ENCODE measurements around the gene TIMP1. TPM values are rescaled to one million over a fixed set of nuclear protein-coding genes. Genes with fewer than 3 reads are reported as not detected.

Gene TIMP1
- polyA plus RNA-seq, 1 donor (not counting 4 experiments of a cell fraction or from before 2014, with no cell fraction given), result 151 TPM

DNA sequence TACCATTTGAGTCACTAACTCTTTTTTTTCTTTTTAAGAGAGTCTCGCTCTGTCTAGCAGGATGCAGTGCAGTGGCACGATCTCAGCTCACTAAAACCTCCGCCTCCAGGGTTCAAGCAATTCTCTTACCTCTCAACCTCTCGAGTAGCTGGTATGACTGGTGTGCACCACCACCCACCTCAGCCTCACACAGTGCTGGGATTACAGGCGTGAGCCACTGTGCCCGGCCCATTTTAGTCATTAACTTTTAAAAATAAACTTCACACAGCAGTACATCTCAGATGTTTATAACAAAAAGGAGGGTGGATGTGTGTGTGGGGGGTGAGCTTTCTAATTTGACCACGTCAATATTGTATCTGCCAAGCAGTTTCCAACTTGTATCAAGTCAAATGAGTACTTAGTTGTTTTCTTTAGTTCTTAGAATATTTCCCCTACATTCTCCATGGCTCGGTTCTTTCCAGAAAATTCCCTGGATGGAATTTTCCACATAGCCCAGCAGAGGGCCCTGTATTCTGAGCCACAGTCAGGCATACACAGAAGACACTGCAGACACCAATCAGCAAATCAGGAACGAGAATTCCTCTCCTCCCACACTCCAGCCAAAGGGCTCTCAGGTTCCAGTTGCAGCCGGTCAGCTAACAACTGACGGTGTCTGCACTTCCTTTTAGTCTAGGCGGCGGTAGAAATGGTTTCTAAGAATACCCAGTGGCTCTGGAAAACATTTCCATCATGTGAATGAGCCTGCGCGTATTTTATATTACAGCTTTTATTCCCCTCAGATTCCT is 41.3 kb upstream of the TIMP1 start:
- FAIRE-seq (peak; percentile 79), DNase-seq (ENCODE audit: low read depth, low spot score) (no peak)
- H2AFZ ChIP-seq (ENCODE audit: control insufficient read depth, low read length), result peak overlapping the region; percentile 52
- dilution Hi-C loops (cut with MboI; ENCODE audit: extremely low pct_ligation_motif_present, low sequenced_read_pairs), result no loop called here
- no peak overlapping the region for H3K4me3 ChIP-seq (ENCODE audit: control insufficient read depth in 2 of 3, extremely low read depth in 1 of 3, insufficient read depth in 2 of 3, low read depth in 1 of 3, low read length in 3 of 3)
- H3K27ac ChIP-seq (ENCODE audit: control insufficient read depth, insufficient read depth, low read length), result no peak overlapping the region
- TF ChIP-seq, protein P1, sequence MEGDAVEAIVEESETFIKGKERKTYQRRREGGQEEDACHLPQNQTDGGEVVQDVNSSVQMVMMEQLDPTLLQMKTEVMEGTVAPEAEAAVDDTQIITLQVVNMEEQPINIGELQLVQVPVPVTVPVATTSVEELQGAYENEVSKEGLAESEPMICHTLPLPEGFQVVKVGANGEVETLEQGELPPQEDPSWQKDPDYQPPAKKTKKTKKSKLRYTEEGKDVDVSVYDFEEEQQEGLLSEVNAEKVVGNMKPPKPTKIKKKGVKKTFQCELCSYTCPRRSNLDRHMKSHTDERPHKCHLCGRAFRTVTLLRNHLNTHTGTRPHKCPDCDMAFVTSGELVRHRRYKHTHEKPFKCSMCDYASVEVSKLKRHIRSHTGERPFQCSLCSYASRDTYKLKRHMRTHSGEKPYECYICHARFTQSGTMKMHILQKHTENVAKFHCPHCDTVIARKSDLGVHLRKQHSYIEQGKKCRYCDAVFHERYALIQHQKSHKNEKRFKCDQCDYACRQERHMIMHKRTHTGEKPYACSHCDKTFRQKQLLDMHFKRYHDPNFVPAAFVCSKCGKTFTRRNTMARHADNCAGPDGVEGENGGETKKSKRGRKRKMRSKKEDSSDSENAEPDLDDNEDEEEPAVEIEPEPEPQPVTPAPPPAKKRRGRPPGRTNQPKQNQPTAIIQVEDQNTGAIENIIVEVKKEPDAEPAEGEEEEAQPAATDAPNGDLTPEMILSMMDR (optimal IDR thresholded peaks at IDR 0.05 in 1 of 3, IDR thresholded peaks at IDR 0.05 in 1 of 3, conservative IDR thresholded peaks at IDR 0.05 in 1 of 3; ENCODE audit: extremely low read depth in 1 of 3, insufficient read depth in 2 of 3, low read length in 3 of 3), result peak; percentile 46 to 51 (median 48)
- no peak for TF ChIP-seq EZH2 (IDR thresholded peaks at IDR 0.05; ENCODE audit: low read length)
- H3K27me3 ChIP-seq (ENCODE audit: control insufficient read depth, extremely low read depth, insufficient read depth, low read length), result no peaks in the 10 kb centered on the region
- no peaks in the 10 kb centered on the region for H3K79me2 ChIP-seq (ENCODE audit: control insufficient read depth, insufficient read depth, low read length)
- H3K9me1 ChIP-seq (ENCODE audit: control insufficient read depth, extremely low read depth, insufficient read depth, low read length), result no peaks in the 10 kb centered on the region
- H3K9ac ChIP-seq (ENCODE audit: control insufficient read depth, extremely low read depth, insufficient read depth, low read length), result no peak overlapping the region
- peak overlapping the region; percentile 58 for H3K4me2 ChIP-seq (ENCODE audit: control insufficient read depth, extremely low read depth, insufficient read depth, low read depth, low read length)
- no peaks in the 10 kb centered on the region for H3K36me3 ChIP-seq (ENCODE audit: control insufficient read depth in 2 of 2, extremely low read depth in 1 of 2, insufficient read depth in 2 of 2, low read length in 2 of 2)
- H3K4me1 ChIP-seq (ENCODE audit: control insufficient read depth, extremely low read depth, insufficient read depth, low read length), result peaks cover 3% of the 10 kb centered on the region
- no peaks in the 10 kb centered on the region for H3K9me3 ChIP-seq (ENCODE audit: control insufficient read depth, low read depth, low read length)
- no peaks in the 10 kb centered on the region for H4K20me1 ChIP-seq (ENCODE audit: control insufficient read depth, extremely low read depth, insufficient read depth, low read length)

DNA sequence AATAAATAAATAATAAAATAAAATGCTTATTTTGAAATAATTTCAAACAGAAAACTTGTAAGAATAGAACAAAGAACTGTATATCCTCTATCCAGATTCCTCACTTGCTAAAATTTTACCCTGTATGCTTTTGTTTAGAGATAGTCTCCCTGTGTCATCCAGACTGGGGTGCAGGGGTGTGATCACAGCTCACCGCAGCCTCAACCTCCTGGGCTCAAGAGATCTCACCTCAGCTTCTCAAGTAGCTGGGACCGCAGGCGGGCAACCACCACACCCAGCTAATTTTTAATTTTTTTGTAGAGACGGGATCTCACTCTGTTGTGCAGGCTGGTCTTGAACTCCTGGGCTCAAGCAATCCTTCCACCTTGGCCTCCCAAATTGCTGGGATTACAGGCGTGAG is 38.7 kb upstream of the TIMP1 start:
- Histone ChIP-seq H2AFZ (ENCODE audit: control insufficient read depth, low read length) (no peak overlapping the region), H3K4me2 (ENCODE audit: control insufficient read depth, extremely low read depth, insufficient read depth, low read depth, low read length) (no peak overlapping the region), H3K27ac (ENCODE audit: control insufficient read depth, insufficient read depth, low read length) (no peak overlapping the region), H3K4me1 (ENCODE audit: control insufficient read depth, extremely low read depth, insufficient read depth, low read length) (peaks cover 3% of the 10 kb centered on the region), H3K9me3 (ENCODE audit: control insufficient read depth, low read depth, low read length) (no peaks in the 10 kb centered on the region), H3K9ac (ENCODE audit: control insufficient read depth, extremely low read depth, insufficient read depth, low read length) (no peak overlapping the region), H3K9me1 (ENCODE audit: control insufficient read depth, extremely low read depth, insufficient read depth, low read length) (no peaks in the 10 kb centered on the region), H3K4me3 (ENCODE audit: control insufficient read depth in 2 of 3, extremely low read depth in 1 of 3, insufficient read depth in 2 of 3, low read depth in 1 of 3, low read length in 3 of 3) (no peak overlapping the region), H3K79me2 (ENCODE audit: control insufficient read depth, insufficient read depth, low read length) (no peaks in the 10 kb centered on the region), H4K20me1 (ENCODE audit: control insufficient read depth, extremely low read depth, insufficient read depth, low read length) (no peaks in the 10 kb centered on the region), H3K27me3 (ENCODE audit: control insufficient read depth, extremely low read depth, insufficient read depth, low read length) (no peaks in the 10 kb centered on the region), H3K36me3 (ENCODE audit: control insufficient read depth in 2 of 2, extremely low read depth in 1 of 2, insufficient read depth in 2 of 2, low read length in 2 of 2) (no peaks in the 10 kb centered on the region)
- FAIRE-seq, result no peak
- no peak for TF ChIP-seq EZH2 (IDR thresholded peaks at IDR 0.05; ENCODE audit: low read length)
- TF ChIP-seq, protein P1 (optimal IDR thresholded peaks at IDR 0.05 in 1 of 3, IDR thresholded peaks at IDR 0.05 in 1 of 3, conservative IDR thresholded peaks at IDR 0.05 in 1 of 3; ENCODE audit: extremely low read depth in 1 of 3, insufficient read depth in 2 of 3, low read length in 3 of 3), result no peak
- DNase-seq (ENCODE audit: low read depth, low spot score), result no peak
- dilution Hi-C loops (cut with MboI; ENCODE audit: extremely low pct_ligation_motif_present, low sequenced_read_pairs), result no loop called here
